Endothelial cell of umbilical vein (primary cell): ENCODE measurements around the gene MBD5. TPM values are rescaled to one million over a fixed set of nuclear protein-coding genes. Genes with fewer than 3 reads are reported as not detected.

Experiments
- BruUV-seq: library from RNA; stranded (reverse); fragments of 400-500 nt; replicated peaks from 2 replicates; lab custom pipeline; 2021; lab: Mats Ljungman, UMichigan
- CTCF ChIA-PET: fragments of 300-600, 350-600 bp; sonication (Branson Sonifier 250); formaldehyde crosslinking; loops from one replicate; lab custom pipeline; 2021; ENCODE audit warnings: antibody characterized with exemption, inconsistent platforms; lab: Charles Lee
- POLR2A ChIA-PET: fragments of 300-600, 350-600 bp; sonication (Branson Sonifier 250); formaldehyde crosslinking; loops from one replicate; lab custom pipeline; 2021; ENCODE audit warnings: antibody characterized with exemption, inconsistent platforms; lab: Charles Lee
- DNase-seq: peaks from one replicate; pipeline ENCODE4 v3.0.0-alpha.2; 2011; ENCODE audit warnings: low read depth, low spot score
- FAIRE-seq: peaks from 2 replicates; lab custom pipeline; 2011; peaks lifted over from hg19 to GRCh38; lab: Jason Lieb, UNC
- H2AFZ ChIP-seq: 2 replicates; pipeline ENCODE4 v1.6.0; 2012; ENCODE audit warnings: low read depth, low read length, control low read depth, inconsistent platforms
- H3K27ac ChIP-seq: 2 replicates; pipeline ENCODE4 v1.5.1; 2011; ENCODE audit warnings: low read depth, mild to moderate bottlenecking, control low read depth, low read length, moderate library complexity; ENCODE audit not compliant: insufficient read depth
- H3K27me3 ChIP-seq, 2 experiments: 2 replicates each; pipeline versions ENCODE4 v1.6.0 to v1.6.1; 2011; ENCODE audit warnings: low read length in 2 of 2, mixed read lengths in 1 of 2; ENCODE audit not compliant: control insufficient read depth in 2 of 2, insufficient read depth in 2 of 2
- H3K36me3 ChIP-seq, 2 experiments: 2 replicates in 1 of 2; 3 replicates in 1 of 2; pipeline ENCODE4 v1.5.1; 2011; ENCODE audit warnings: low read length in 2 of 2, mild to moderate bottlenecking in 1 of 2, moderate library complexity in 1 of 2; ENCODE audit not compliant: control insufficient read depth in 2 of 2, insufficient read depth in 2 of 2; ENCODE audit errors: extremely low read depth in 1 of 2
- H3K4me1 ChIP-seq: 3 replicates; pipeline ENCODE4 v1.5.1; 2011; ENCODE audit warnings: mild to moderate bottlenecking, low read length; ENCODE audit not compliant: control insufficient read depth, insufficient read depth; ENCODE audit errors: extremely low read depth
- H3K4me2 ChIP-seq: 2 replicates; pipeline ENCODE4 v1.6.1; 2011; ENCODE audit warnings: low read length, control low read depth, mixed read lengths; ENCODE audit not compliant: insufficient read depth
- H3K4me3 ChIP-seq, 3 experiments: fragments of 200-600 bp in 1 of 3; sonication (generic), shearing (Covaris generic) in 1 of 3; replicated peaks in 1 of 3; 2 replicates each; pipeline ENCODE4 v1.5.1; 2011 to 2016; ENCODE audit warnings: control low read depth in 3 of 3, low read length in 3 of 3, mild to moderate bottlenecking in 2 of 3, inconsistent platforms in 1 of 3, low read depth in 1 of 3, moderate library complexity in 1 of 3; ENCODE audit not compliant: insufficient read depth in 1 of 3
- H3K79me2 ChIP-seq: 2 replicates; pipeline ENCODE4 v1.6.0; 2012; ENCODE audit warnings: low read length, inconsistent platforms; ENCODE audit not compliant: control insufficient read depth, insufficient read depth
- H3K9ac ChIP-seq: replicated peaks from 2 replicates; pipeline ENCODE3; 2011; ENCODE audit warnings: low read length, control low read depth; ENCODE audit not compliant: insufficient read depth; ENCODE audit errors: extremely low read depth
- H3K9me1 ChIP-seq: replicated peaks from 3 replicates; pipeline ENCODE4 v1.6.0; 2011; ENCODE audit warnings: mild to moderate bottlenecking, low read length; ENCODE audit not compliant: control insufficient read depth, insufficient read depth; ENCODE audit errors: extremely low read depth
- H3K9me3 ChIP-seq: replicated peaks from 2 replicates; pipeline ENCODE4 v1.5.1; 2012; ENCODE audit warnings: low read length, inconsistent platforms; ENCODE audit not compliant: control insufficient read depth, insufficient read depth
- H4K20me1 ChIP-seq: replicated peaks from 2 replicates; pipeline ENCODE3; 2011; ENCODE audit warnings: mild to moderate bottlenecking, low read length; ENCODE audit not compliant: control insufficient read depth, insufficient read depth; ENCODE audit errors: extremely low read depth
- EZH2 ChIP-seq: IDR thresholded peaks from 2 replicates; pipeline ENCODE4 v1.6.1; 2012; ENCODE audit warnings: borderline replicate concordance, low read depth, mild to moderate bottlenecking, moderate library complexity, low read length, inconsistent platforms; ENCODE audit not compliant: severe bottlenecking
- FOS ChIP-seq: IDR thresholded peaks from 2 replicates; pipeline ENCODE4 v1.6.1; 2011; ENCODE audit warnings: mild to moderate bottlenecking, low read length, moderate library complexity, borderline replicate concordance; ENCODE audit not compliant: insufficient read depth
- GATA2 ChIP-seq: IDR thresholded peaks from 2 replicates; pipeline ENCODE4 v1.7.0; 2011; ENCODE audit warnings: low read depth, mild to moderate bottlenecking, moderate library complexity, mixed read lengths, low read length; ENCODE audit not compliant: insufficient read length, insufficient read depth
- JUN ChIP-seq: IDR thresholded peaks from 2 replicates; pipeline ENCODE4 v1.6.1; 2011; ENCODE audit warnings: borderline replicate concordance, low read depth; ENCODE audit not compliant: insufficient read length, insufficient read depth
- MYC ChIP-seq: IDR thresholded peaks from one replicate; pipeline ENCODE4 v1.6.1; 2011; ENCODE audit warnings: mild to moderate bottlenecking, low read depth, low read length
- POLR2A ChIP-seq: IDR thresholded peaks from 2 replicates; pipeline ENCODE4 v1.6.1; 2012; ENCODE audit warnings: low read depth, mild to moderate bottlenecking, control low read depth, low read length
- POLR2AphosphoS5 ChIP-seq: IDR thresholded peaks from 2 replicates; pipeline ENCODE4 v1.6.1; 2012; ENCODE audit warnings: low read depth, mild to moderate bottlenecking, control low read depth, low read length, moderate library complexity; ENCODE audit not compliant: insufficient read depth
- dilution Hi-C: fragments of 300-500 bp; cut with MboI; formaldehyde crosslinking; loops from one replicate; pipeline ENCODE4 v1.15.0; 2019; ENCODE audit warnings: low sequenced_read_pairs; ENCODE audit not compliant: extremely low pct_ligation_motif_present
- intact Hi-C: fragments of 100-400 bp; cut with micrococcal nuclease; formaldehyde crosslinking; loops from one replicate; pipeline ENCODE4 v1.10.0; 2022
- polyA plus RNA-seq, 4 experiments: library from polyadenylated mRNA; depleted of rRNA in 3 of 4; stranded (reverse) in 3 of 4; unstranded in 1 of 4; fragments of >200 nt; gene quantifications; 2 replicates each; pipeline versions ENCODE4 v1.2.1 to v1.2.3, GENCODE V29; 2011 to 2012; ENCODE audit warnings: missing spikeins in 1 of 4
- total RNA-seq: library from RNA; stranded (reverse); gene quantifications from 2 replicates; pipeline ENCODE4 v1.2.3, GENCODE V29; 2021
- TF ChIP-seq, protein P1 (sequence below), 2 donors: IDR thresholded peaks; 1 replicate in 1 of 2; 2 replicates in 1 of 2; pipeline ENCODE4 v1.5.1; 2011; ENCODE audit warnings: low read length in 2 of 2, mild to moderate bottlenecking in 2 of 2, moderate library complexity in 2 of 2, control low read depth in 1 of 2, inconsistent platforms in 1 of 2, low read depth in 1 of 2; ENCODE audit not compliant: insufficient read depth in 1 of 2; ENCODE audit errors: extremely low read depth in 1 of 2
- TF ChIP-seq, protein P2 (sequence below): IDR thresholded peaks from 2 replicates; pipeline ENCODE4 v1.6.1; 2011; ENCODE audit not compliant: insufficient read depth, insufficient read length

Gene MBD5
- total and polyA plus RNA-seq, 2 donors (not counting 3 experiments of a cell fraction or from before 2014, with no cell fraction given), result 11.3 to 37.0 TPM

DNA sequence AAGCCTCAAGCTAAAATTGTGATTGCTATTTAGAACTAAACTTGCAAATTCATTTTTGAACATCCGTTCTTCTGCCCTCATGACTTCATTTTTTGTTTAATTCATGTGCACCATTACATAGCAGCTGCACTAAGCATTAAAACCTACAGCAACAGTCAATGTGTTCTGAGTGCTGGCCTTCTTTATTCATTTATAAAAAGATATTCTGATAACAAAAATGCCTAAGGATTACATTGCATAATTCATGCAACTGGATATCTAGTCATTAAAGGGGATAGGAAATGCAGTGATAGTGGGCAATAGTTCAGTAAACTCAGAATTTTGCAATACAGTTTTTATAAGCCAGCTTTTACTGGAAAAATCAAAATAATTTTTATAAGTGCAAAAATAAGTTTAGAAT is 329.3 kb downstream of the MBD5 start:
- H4K20me1 ChIP-seq, result no peaks in the 10 kb centered on the region
- H2AFZ ChIP-seq, result no peak overlapping the region
- H3K4me1 ChIP-seq, result no peaks in the 10 kb centered on the region
- no peaks in the 10 kb centered on the region for H3K9me1 ChIP-seq
- H3K9me3 ChIP-seq, result no peaks in the 10 kb centered on the region
- H3K9ac ChIP-seq, result no peak overlapping the region
- ChIA-PET CTCF (interaction anchor here (1.2 kb wide), 1 partner anchor 23 kb away, joined by 3 read pairs; no protein-coding TSS in a partner anchor), POLR2A (no interaction called here)
- no peaks in the 10 kb centered on the region for H3K27me3 ChIP-seq
- TF ChIP-seq POLR2A, result no peak
- TF ChIP-seq GATA2, result no peak
- no peak for TF ChIP-seq POLR2AphosphoS5
- dilution Hi-C loops, result no loop called here
- intact Hi-C loops, result no loop called here
- no TSS peak for BruUV-seq
- H3K79me2 ChIP-seq, result no peaks in the 10 kb centered on the region
- H3K36me3 ChIP-seq, result no peaks in the 10 kb centered on the region
- H3K27ac ChIP-seq, result no peak overlapping the region
- H3K4me2 ChIP-seq, result no peak overlapping the region
- DNase-seq (no peak), FAIRE-seq (no peak)
- H3K4me3 ChIP-seq, result no peak overlapping the region

- Histone ChIP-seq H3K4me2 (no peak overlapping the region), H3K27ac (no peak overlapping the region), H3K4me3 (no peak overlapping the region), H3K79me2 (no peaks in the 10 kb centered on the region), H3K27me3 (no peaks in the 10 kb centered on the region), H3K9me1 (no peaks in the 10 kb centered on the region), H4K20me1 (no peaks in the 10 kb centered on the region), H3K9ac (no peak overlapping the region), H3K9me3 (no peaks in the 10 kb centered on the region), H3K36me3 (no peaks in the 10 kb centered on the region), H2AFZ (no peak overlapping the region), H3K4me1 (no peaks in the 10 kb centered on the region)
- ChIA-PET POLR2A (no interaction called here), CTCF (no interaction called here)
- DNase-seq (no peak), FAIRE-seq (no peak)
- dilution Hi-C loops, result no loop called here
- intact Hi-C loops, result no loop called here
- TF ChIP-seq, protein P1, sequence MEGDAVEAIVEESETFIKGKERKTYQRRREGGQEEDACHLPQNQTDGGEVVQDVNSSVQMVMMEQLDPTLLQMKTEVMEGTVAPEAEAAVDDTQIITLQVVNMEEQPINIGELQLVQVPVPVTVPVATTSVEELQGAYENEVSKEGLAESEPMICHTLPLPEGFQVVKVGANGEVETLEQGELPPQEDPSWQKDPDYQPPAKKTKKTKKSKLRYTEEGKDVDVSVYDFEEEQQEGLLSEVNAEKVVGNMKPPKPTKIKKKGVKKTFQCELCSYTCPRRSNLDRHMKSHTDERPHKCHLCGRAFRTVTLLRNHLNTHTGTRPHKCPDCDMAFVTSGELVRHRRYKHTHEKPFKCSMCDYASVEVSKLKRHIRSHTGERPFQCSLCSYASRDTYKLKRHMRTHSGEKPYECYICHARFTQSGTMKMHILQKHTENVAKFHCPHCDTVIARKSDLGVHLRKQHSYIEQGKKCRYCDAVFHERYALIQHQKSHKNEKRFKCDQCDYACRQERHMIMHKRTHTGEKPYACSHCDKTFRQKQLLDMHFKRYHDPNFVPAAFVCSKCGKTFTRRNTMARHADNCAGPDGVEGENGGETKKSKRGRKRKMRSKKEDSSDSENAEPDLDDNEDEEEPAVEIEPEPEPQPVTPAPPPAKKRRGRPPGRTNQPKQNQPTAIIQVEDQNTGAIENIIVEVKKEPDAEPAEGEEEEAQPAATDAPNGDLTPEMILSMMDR (IDR thresholded peaks at IDR 0.05; ENCODE audit: extremely low read depth in 1 of 2, insufficient read depth in 1 of 2, low read depth in 1 of 2, low read length in 2 of 2), result no peak
- TF ChIP-seq POLR2AphosphoS5 (no peak), FOS (no peak), EZH2 (no peak), MYC (no peak), GATA2 (no peak), JUN (no peak)
- TF ChIP-seq, protein P2, sequence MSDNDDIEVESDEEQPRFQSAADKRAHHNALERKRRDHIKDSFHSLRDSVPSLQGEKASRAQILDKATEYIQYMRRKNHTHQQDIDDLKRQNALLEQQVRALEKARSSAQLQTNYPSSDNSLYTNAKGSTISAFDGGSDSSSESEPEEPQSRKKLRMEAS, result no peak
- BruUV-seq, result no TSS peak
These were observed 330.7 kb downstream of the MBD5 start for GRCh38 chr2:148351437-148352143.
